ENCODE results near the gene DCST2.
A peak's percentile ranks its signal among the peaks of the same experiment; 100 is the strongest.
"Not testable (repeated sequence)": the region's sequence is repeated elsewhere in the genome, so short reads cannot be mapped to it uniquely, and the experiment has no call there.

Gene DCST2

DNA sequence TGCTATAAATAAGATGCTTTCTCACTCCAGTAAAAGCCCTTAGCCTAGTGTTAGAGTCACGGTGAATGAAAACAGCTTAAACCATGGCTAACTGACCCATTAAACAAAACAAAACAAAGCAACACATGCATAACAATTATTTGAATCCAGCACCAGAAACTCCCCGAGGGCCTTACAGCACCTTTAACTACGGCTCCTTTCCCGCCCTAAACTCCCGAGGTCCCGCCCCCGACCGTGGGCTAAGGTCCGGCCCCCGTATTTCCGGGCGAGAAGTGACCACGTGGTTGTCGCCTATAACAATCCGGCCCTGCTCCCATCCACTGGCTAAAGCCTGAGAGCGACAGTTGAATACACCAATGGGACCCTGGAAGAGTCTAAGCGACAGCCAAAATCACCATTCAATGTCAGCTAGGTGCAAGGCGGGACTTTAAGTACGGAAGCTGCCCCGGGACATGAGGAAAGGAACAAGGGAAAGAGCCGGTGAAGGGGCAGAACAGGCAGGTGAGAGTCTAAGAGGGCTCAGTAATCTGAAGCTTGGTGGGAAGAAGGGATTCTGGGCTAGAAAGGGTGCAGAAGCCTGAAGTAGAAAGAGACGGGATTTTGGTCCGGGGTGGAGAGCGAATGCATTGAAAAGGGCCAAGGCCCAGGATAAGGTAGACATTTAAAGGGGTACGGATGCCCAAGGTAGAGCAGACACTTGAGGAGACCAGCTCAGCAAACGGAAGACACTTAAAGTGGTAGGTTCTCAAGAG, 50.5 kb downstream of the DCST2 start, which contains the start of gene FLAD1:
FLAD1 (plus strand) TSS at position 448 of the 752 bp plus-strand sequence. CDS start 351 bp downstream, outside the sequence.
- DNase-seq (ENCODE audit: low read depth in 1 of 2, low spot score in 1 of 2), result peak; percentile 87 to 90

DNA sequence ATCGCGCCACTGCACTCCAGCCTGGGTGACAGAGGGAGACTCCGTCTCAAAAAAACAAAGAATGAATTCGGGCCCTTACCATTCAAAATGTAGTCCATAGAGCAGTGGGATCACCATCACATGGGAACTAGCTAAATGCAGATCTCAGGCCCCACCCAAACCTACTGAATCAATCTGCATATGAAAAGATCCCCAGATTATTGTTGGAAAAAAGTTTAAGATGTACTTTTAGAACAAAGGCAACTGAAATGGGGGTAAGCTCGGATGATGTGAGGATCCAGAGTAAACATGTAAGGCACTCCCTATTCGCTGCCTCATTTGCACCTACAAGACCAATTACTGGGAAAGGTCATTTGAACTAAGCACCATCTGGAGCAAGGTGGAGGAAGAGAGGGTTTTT, 51.2 kb downstream of the DCST2 start:
- no peak for DNase-seq (ENCODE audit: low read depth in 1 of 2, low spot score in 1 of 2)

DNA sequence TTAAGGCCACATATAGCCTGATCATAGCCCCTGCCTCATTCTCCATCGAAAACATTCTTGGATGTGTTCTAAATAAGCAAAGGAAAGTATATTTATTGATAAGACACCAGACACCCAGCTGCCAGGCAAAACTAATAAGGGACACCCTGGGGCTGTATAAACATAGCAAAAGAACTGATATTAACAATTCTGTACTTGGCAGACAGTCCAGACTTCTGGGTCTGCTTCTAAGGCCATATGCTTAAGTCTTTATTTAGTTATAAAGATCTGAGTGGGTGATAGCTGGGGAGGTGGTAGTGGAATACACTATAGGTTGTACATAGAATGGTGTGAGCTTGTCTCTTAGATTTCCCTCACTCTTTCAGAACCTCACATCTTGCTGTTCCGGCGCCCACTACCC, 55.2 kb downstream of the DCST2 start:
- no peak for DNase-seq (ENCODE audit: low read depth in 1 of 2, low spot score in 1 of 2)

DNA sequence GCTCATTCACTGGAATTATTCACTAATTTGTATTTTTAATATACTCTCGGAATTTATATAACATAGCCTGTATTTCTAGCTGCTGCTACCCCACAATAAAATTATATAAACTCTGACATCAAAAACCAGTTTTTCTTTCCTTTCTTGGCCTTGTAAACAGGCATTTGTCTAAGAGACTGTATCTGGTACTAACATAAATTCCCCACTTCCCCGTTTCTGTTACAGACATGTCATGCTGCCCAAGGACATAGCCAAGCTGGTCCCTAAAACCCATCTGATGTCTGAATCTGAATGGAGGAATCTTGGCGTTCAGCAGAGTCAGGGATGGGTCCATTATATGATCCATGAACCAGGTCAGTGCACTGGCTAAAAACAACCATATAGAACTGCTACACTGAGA, 55.8 kb downstream of the DCST2 start:
- DNase-seq (ENCODE audit: low read depth in 1 of 2, low spot score in 1 of 2), result not testable (repeated sequence)

DNA sequence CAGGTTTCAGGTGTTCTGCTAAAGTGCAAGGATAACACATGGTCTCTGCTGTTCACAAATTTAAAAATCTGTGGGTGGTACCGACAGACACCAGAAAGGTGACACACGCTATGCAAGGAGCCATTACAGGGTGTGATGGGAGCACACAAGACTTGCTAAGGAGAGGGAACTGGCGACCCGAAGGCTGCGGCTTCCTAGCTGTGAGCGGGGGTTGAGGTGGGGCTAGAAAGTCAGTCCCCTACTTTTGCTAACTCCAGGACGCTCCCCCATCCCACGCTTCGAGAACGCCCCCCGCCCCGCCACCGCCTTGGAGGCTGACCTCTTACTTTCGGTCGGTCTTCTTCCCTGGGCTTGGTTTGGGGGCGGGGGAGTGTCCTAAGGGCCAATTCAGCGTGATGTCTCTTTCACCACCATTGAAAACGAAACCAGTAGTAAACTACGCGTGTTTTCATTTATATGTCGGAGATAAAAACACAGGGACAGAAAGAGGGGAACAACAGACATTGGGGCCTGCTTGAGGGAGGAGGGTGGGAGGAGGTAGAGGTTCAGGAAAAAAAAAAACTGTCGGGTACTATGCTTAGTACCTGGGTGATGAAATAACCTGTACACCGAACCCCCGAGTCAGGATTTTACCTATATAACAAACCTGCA, 58.0 kb downstream of the DCST2 start:
- peak in 1 of 2 donors; percentile 38 for DNase-seq (ENCODE audit: low read depth in 1 of 2, low spot score in 1 of 2)

DNA sequence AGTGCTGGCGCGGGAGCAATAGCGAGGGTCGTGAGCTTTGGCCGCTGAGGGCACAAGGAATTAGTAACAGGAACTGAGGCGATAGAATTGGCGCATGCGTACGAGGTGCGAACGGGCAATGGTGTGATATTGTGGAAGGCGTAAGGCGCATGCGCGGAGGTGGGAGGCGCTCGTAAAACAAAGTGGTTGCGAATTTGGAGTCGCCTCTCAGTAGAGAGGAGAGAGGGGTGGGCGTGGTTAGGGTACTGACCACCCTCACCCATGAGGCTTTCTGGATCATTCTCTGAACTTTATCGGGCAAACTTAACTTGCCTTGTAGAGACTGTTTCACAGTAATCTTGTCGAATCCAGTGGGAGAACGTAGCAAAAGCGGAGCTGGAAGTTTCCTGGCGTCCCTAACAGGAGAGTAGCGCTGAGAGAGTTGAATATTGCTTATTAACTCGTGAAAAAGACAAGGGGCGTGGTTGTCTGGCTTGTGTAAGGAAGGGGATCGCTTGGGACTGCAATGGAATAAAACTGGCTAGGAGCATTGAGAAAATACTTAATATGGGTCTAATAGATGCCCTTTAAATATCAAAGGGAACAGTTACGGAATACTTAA, 58.7 kb downstream of the DCST2 start:
- DNase-seq (ENCODE audit: low read depth in 1 of 2, low spot score in 1 of 2), result peak; percentile 86 to 90

DNA sequence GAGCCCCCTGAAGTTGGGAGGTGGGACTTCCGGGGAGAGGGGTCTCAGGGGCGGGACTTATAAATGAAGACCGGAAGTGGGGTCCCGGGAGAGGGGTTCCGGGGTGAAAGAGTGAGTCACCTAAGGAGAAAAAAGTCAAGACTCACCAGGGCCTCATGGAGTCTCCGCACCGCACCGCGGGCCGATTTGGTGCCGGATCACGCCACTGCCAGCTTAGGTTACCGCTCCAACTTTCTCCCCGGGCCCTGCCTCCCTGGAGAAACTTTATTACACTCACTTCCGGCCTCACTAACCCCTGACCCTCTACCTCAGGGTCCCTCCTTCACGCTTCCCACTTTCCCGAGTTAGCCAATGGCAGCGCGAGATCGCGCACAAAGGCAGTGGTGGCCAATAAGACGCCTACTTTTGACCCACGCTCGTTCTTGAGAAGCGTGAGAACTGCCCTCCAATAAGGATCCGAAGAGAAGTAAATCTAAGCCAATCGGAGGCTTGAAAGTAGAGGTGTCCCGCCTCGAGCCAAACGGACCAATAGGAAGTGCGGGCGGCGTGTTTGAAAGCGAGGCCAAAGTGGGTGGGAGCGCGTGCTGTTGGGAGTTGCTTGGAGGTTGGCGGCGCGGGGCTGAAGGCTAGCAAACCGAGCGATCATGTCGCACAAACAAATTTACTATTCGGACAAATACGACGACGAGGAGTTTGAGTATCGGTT, 59.3 kb downstream of the DCST2 start, which contains the start of gene CKS1B:
CKS1B (plus strand) TSS at position 580 of the 706 bp plus-strand sequence; CDS start at position 645, 65 bp downstream.
- DNase-seq (ENCODE audit: low read depth in 1 of 2, low spot score in 1 of 2), result peak; percentile 90 to 93

DNA sequence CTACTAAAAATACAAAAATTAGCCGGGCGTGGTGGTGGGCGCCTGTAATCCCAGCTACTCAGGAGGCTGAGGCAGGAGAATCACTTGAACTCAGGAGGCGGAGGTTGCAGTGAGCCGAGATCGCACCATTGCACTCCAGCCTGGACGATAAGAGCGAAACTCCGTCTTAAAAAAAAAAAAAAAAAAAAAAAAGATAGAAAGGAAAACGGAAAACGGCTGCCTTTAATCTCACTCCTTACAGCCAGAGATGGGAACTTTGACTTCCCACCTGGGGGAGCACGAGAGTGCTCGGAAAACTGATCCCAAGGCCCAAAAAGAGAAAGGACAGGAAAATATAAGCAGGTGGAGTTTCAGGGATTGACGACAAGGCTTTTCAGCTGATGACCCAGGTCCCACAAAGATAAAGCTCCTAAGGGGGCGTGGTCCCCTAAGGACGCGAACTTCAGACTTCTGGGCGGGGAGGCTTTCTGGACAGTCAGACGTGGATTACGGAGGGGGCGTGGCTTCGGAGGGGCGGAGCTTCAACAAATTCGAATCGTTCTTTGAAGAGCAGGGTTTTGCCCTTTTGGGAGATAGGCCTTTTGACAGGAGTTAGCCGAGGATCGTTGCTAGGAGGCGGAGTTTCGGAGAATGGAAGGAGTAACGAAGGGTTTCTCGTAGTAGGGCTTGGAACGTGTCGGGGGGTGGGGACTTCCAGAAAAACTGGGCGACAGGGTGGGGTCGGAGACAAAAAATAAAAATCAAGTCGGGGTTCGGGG, 60.1 kb downstream of the DCST2 start:
- peak; percentile 81 to 83 for DNase-seq (ENCODE audit: low read depth in 1 of 2, low spot score in 1 of 2)

DNA sequence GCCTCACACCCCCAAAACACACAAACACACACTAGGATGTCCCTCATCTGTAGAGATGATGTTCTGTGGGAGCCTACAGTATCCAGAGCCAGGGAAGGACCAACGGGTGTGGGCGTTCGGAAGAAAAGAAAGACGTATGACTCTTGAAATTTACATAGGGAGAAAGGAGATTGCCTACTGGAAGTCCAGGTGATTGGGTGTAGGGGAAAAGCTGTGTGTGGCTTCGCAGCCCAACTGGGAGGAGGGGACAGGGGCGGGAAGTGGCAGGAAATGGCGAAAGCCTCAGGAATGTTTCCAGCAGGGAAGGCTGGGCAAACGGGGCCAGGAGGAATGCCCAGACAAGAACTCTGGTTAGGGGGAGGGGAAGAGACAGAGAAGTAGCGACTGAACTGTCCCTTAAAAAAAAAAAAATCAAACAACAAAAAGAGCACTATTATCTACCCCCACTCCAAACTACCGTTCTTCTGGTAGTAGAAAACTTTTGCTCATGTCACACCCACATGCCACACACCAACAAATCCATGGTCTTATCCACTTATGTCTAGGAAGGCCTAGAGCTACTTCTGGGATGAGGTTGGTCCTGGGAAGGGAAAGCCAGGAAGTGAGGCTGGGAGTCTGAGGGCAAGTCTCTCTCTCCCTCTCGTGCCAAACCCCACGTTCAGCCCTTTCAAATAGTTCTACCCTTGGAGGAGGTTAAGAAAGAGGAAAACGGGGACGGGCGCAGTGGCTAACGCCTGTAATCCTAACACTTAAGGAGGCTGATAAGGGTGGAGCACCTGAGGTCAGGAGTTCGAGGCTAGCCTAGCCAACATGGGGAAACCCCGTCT, 60.9 kb downstream of the DCST2 start:
- DNase-seq (ENCODE audit: low read depth in 1 of 2, low spot score in 1 of 2), result no peak

DNA sequence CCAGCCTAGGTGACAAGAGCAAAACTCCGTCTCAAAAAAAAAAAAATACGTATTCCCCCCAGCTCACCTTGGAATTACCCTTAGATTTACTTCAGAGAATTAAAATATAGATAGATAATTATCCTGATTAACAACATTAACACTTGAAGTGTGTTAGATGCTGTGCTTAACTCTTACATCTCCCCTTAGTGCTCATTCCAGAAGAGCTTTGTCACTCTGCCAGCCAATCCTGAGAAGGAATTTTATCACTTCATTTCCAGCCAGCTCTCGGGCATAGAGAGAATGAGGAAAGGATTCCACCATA, 61.4 kb downstream of the DCST2 start:
- no peak for DNase-seq (ENCODE audit: low read depth in 1 of 2, low spot score in 1 of 2)

DNA sequence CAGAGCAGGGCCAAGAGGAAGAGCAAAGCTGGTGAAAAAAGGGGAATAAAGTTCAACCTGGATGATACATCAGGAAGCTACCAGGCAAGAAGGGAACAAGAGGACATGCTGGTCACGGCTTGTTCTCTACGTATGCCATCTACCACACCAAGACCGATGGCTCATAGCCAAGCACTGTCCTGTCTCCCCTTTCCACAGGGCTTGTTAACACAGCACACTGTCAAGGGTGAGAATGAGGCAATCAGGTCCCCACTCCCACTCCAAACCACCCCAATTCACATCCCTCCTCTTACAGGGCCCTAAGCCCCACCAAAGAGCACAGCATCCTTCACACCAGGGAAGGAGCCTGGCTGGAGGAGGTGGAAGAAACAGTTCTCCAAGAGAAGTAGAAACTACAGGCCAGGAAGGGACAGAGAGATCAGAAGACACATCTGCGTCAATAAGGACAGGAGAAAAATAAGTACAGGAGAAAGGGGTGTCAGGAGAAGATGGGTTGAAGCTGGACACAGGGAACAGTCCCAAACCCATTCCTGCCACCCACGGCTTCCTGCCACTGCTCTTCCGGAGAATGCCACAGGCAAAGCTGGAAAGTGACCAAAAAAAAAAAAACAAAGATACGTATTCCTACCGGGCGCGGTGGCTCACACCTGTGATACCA, 62.1 kb downstream of the DCST2 start:
- no peak for DNase-seq (ENCODE audit: low read depth in 1 of 2, low spot score in 1 of 2)

DNA sequence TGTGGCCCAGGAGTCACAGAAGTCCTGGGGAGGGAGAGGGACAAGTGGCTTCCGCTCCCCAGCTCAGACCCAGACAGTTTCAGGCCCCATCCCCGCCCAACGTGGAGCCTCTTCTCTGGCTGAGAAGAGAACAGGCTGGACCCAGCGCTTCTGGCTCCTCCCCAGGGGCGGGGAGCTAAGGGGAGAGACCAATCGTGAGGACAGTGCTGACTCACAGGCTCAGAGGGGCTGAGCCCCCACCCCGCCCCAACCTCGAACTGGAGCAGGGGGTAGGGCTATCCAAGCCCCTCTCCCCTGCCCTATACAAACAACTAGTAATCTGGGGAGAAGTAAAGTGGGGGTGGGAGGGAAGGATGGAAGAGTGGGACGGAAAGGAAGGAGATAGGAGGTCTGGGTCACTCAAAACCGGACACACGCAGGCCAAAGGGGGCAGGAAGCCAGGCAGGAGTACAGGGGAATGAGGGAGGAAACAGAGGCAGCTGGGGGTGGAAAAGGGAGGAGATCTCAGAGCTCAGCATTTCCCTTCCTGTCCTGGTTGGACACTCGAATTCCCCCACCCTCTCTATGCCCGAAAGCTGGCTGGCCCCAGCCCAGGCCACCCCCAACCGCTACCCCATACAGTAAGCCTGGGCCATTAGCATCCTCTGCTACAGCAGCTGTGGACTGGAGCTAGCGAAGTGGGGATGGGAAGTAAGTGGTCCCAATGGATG, 62.8 kb downstream of the DCST2 start, which contains the start of gene SHC1:
SHC1 (minus strand) TSS at position 117 of the 710 bp plus-strand sequence. CDS start 221 bp downstream, outside the sequence.
- no peak for DNase-seq (ENCODE audit: low read depth in 1 of 2, low spot score in 1 of 2)

DNA sequence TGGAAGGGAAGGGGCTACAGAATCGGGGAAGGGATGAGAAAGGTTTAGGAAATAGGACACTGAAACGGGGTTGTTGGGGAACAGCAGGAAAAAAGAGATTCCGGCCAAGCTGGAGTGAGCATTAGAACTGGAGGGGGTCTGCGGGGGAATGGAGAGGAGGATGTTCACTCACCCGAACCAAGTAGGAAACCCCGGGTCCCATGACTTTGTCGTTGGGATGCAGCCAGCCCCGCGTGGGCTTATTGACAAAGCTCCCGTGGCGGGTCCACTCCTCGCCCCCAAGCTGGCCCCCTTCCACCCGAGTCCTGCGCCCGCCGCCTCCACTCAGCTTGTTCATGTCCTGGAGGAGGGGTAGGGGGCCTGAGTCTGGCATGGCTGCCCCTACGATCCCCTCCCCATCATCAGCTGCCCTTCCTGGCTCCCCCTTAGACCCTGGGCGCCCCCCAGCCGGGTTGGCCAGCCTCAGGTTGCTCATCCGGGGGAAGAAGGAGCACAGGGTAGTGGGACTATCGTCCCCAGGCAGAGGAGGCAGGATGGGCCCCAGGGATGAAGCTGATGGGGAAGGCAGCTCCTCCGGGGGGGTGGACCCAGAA, 63.6 kb downstream of the DCST2 start:
- no peak for DNase-seq (ENCODE audit: low read depth in 1 of 2, low spot score in 1 of 2)

DNA sequence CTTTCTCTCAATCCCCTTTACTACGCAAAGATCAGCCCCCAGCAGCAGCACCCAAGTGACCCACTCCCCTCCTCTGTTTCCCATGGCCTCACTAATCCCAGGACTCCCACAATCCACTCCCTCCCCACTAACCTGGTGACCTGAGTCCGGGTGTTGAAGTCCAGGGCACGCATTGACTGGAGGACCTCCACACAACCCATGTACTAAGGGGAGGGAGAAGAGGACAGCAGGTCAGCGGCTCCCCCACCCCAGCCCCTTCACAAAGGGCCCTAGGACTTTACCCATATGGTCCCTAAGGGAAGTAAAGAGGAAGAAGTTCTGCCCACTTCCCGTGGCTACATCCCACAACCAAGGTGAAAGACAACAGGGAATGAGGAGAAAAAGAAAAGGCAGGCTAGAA, 64.3 kb downstream of the DCST2 start:
- DNase-seq (ENCODE audit: low read depth in 1 of 2, low spot score in 1 of 2), result no peak

DNA sequence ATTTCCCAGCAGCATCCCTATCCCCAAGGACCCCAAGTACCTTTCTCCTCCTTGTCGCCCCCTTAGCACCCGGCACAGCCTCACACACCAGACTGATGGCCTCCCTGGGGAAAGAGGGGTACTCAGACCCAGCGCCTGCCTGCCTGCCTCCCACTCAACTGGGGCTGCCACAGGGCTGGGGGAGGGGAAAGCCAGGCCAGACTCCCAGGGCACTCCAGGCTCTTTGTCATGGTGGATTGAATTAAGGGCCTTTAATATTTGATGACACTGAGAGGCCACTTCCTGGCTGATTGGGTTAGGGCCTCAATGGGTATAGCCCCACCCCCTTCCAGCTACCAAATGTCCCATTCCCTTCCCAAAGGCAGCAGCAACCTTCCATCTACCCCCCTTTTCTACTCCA, 64.8 kb downstream of the DCST2 start:
- no peak for DNase-seq (ENCODE audit: low read depth in 1 of 2, low spot score in 1 of 2)

Data from activated T-helper 1 cell treated with anti-CD3 and anti-CD28 coated beads, Interleukin-2, amount 50 U/mL, for 16 hours (primary cell).